GM06990 (cell line): ENCODE data around the gene ZDHHC14.

Source experiments
- DNase-seq: peaks from one replicate; pipeline ENCODE4 v3.0.0-alpha.2; 2011; ENCODE audit not compliant: insufficient read length; ENCODE audit errors: extremely low read depth
- H3K27me3 ChIP-seq: replicated peaks from 2 replicates; pipeline ENCODE4 v1.6.0; 2011; ENCODE audit warnings: low read length; ENCODE audit not compliant: control insufficient read depth, insufficient read depth
- H3K36me3 ChIP-seq: 2 replicates; pipeline ENCODE4 v1.5.1; 2011; ENCODE audit warnings: low read length; ENCODE audit not compliant: control insufficient read depth, insufficient read depth
- H3K4me3 ChIP-seq: replicated peaks from 2 replicates; pipeline ENCODE4 v1.5.1; 2011; ENCODE audit warnings: low read depth, mild to moderate bottlenecking, control low read depth, low read length
- TF ChIP-seq, protein P1 (sequence below): IDR thresholded peaks from 2 replicates; pipeline ENCODE4 v1.5.1; 2011; ENCODE audit warnings: low read length, control low read depth, mild to moderate bottlenecking, inconsistent platforms; ENCODE audit not compliant: insufficient read depth, poor library complexity, severe bottlenecking

The ZDHHC14 gene

DNA sequence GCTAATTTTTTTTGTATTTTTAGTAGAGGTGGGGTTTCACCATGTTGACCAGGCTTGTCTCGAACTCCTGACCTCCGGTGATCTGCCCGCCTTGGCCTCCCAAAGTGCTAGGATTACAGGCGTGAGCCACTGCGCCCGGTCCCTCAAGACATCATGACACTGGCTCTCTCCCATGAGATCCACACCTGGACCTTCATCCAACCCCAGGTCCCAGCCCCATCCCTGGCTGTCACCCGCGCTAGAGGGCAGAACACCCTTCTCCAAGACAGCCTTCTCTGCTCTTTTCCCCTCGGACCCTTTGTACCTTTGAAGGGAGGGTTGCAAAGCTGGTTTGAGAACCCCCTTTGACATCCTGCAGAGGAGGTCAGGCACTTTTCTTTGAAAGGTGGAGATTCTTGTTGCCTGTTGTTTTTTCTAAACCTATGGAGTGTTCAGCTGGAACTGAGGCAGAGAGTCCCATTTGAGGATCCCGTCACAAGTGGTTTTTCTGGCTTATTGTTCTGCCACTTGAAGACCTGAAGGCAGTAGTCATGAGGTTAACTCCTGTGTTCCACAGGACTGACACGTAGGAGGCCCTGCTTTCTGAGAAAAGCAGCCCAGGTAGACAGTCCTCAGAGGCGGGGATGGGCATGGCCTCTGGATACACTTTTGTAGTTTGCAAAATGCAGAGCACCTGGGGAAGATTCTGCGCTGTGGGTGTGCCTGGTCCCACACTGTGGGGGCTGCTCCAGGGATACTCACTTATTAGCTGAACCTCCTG, 270.9 kb downstream of the ZDHHC14 start:
- H3K27me3 ChIP-seq: no peaks in the 10 kb centered on the region
- no peak overlapping the region for H3K4me3 ChIP-seq
- H3K36me3 ChIP-seq: no peaks in the 10 kb centered on the region
- no peak for DNase-seq
- TF ChIP-seq, protein P1, sequence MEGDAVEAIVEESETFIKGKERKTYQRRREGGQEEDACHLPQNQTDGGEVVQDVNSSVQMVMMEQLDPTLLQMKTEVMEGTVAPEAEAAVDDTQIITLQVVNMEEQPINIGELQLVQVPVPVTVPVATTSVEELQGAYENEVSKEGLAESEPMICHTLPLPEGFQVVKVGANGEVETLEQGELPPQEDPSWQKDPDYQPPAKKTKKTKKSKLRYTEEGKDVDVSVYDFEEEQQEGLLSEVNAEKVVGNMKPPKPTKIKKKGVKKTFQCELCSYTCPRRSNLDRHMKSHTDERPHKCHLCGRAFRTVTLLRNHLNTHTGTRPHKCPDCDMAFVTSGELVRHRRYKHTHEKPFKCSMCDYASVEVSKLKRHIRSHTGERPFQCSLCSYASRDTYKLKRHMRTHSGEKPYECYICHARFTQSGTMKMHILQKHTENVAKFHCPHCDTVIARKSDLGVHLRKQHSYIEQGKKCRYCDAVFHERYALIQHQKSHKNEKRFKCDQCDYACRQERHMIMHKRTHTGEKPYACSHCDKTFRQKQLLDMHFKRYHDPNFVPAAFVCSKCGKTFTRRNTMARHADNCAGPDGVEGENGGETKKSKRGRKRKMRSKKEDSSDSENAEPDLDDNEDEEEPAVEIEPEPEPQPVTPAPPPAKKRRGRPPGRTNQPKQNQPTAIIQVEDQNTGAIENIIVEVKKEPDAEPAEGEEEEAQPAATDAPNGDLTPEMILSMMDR: no peak

DNA sequence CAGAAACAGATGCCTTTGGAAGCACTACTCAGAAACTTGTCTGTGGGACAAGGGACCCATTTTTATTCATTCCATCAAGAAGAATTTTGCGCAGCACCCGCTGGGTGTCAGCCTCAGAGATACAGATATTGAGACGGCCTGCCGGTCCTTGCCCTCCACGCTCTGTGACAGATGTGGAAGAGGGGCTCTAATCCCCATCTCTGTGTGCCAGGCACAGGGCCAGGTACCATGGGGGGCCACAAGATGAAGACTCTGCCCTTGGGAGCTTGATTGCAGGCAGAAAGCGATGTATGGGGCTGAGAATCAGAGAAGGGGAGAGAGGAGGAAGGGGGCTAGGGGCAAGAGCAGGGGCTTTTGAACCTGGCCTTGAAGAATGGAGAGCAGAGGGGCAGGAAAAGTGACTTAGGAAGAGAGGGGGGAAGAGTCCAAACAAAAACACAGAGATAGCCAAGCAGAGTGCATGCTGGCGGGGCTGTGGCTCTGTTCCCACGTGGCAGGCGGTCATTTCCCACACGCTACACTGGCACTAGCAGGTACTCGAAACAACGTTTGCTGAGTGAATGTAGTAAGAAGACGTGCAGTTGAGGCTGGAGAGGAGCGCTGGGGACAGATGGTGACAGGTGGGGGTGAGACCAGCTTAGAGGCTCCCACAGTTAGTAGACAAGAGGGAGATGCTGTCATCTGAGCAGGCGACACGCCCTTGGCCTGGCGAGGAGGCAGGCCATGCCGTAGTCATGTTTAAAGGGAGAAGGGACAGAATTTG, 271.8 kb downstream of the ZDHHC14 start:
- Histone ChIP-seq H3K36me3 (no peaks in the 10 kb centered on the region), H3K4me3 (no peak overlapping the region), H3K27me3 (no peaks in the 10 kb centered on the region)
- TF ChIP-seq, protein P1: no peak
- no peak for DNase-seq

DNA sequence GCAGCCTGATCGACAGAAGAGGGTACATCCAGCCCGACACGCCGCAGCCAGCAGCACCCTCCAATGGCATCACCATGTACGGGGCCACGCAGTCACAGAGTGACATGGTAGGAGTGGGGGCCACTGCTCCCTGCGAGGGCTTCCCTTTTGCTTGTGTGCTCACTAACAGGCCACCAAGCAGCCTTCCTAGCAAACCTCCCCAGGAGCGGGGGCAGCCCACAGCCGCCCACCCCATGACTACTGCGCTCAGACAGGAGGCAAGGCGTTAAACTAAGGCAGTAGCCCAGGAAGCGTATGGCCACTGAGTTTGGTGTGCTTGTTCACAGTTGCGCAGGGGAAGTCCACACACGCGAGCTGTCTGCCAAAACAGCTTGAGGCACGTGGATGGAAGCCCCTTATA, 272.5 kb downstream of the ZDHHC14 start:
- Histone ChIP-seq H3K27me3 (no peaks in the 10 kb centered on the region), H3K4me3 (no peak overlapping the region), H3K36me3 (no peaks in the 10 kb centered on the region)
- TF ChIP-seq, protein P1: no peak
- DNase-seq: no peak

DNA sequence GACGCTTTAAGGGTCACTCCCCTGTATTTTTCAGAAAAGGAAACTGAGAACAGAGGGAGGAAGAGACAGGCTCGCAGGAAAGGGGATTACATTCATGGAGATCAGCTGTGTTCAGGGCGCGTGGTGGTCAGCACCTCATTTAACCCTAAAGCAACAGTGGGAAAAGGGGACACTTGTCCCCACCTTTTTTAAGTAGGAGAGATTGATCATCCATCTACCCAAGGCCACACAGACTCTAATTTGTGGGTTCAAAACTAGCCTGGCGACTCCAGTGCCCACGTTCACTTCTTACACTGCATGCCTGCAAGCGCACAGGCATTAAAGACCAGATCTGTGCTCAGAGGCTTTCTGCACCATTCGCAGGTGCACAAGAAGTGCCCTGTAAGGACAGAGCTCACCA, 274.1 kb downstream of the ZDHHC14 start:
- Histone ChIP-seq H3K4me3 (no peak overlapping the region), H3K36me3 (no peaks in the 10 kb centered on the region), H3K27me3 (no peaks in the 10 kb centered on the region)
- DNase-seq: no peak
- TF ChIP-seq, protein P1: no peak

DNA sequence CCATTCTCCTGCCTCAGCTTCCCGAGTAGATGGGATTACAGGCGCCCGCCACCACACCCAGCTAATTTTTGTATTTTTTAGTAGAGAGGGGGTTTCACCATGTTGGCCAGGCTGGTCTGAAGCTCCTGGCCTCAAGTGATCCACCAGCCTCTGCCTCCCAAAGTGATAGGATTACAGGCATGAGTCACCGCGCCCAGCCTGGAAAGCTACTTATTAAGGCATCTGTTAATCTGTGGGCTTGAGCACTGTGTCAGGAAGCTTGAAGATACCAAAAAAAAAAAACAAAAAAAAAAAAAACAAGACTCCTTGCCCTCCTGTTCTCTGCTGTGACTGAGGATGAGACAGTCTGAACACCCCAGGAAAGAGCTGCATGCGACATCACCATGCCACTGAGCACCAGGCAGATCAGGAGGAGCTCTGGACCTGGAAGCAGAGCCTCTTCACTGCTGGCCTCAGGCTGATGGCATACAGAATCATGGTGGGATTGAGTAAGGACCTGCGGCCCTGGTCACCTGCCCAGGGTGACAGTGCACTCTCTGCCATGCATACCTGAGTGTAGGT, 275.5 kb downstream of the ZDHHC14 start:
- no peak for DNase-seq
- Histone ChIP-seq H3K27me3 (no peaks in the 10 kb centered on the region), H3K4me3 (no peak overlapping the region), H3K36me3 (no peaks in the 10 kb centered on the region)
- TF ChIP-seq, protein P1: no peak
